GM12864 (cell line): ENCODE measurements around the gene PRAME.

Source experiments
- DNase-seq: peaks from one replicate; pipeline ENCODE4 v3.0.0-alpha.2; 2011; ENCODE audit warnings: low read depth
- H3K4me3 ChIP-seq: 2 replicates; pipeline ENCODE4 v1.5.1; 2011; ENCODE audit warnings: mild to moderate bottlenecking, low read depth, low read length, control low read depth
- TF ChIP-seq, protein P1 (sequence below): IDR thresholded peaks from 2 replicates; pipeline ENCODE4 v1.5.1; 2011; ENCODE audit warnings: low read depth, mild to moderate bottlenecking, moderate library complexity, low read length, control low read depth, inconsistent platforms; ENCODE audit errors: missing control alignments

The PRAME gene

DNA sequence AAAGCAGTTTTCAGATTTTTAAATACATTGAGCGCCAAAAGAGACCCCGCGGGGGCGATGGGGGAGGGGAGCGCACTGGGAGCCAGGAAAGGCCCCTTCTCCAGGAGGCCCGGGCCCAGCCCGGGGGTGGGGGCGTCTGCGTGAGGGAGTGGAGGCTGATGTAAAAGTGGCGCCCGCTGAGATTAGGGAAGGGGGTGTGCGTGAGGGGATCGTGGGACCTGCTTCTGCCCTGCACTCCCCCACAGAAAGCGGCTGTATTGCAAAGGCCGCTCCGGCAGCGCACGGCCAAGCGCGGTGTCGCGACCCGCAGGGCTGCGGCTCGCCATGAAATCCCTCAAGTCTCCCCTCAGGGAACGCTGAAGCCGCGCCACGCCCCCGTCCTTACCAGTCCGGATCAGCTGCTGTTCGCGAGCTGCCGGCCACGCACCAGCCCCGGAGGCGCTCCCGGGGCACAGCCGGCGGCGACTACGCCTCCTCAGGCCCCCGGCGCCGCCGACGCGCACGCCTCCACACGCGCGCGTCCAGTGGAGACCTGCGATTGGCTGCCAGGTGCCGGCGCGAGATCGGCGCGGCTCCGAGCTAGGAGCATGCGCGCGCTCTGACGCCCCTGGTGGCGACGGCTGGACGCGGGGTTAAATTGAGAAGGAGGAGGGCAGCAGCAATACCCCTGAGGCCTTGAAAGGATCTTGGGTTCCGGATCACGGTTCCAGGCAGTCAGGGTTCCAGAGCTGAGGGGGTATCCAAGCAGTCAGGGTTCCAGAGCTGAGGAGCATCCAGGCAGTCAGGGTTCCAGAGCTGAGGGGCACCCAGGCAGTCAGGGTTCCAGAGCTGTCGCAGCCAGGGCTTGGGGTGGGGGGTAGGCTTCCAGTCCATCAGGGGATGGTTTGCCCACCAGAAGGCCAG is 50.5 kb downstream of the PRAME start, which contains the start of gene ZNF280B:
TSS of gene ZNF280B (minus strand) at position 469 of the 903 bp plus-strand sequence. CDS start 19,344 bp downstream, outside the sequence.
- DNase-seq: peak; percentile 54

DNA sequence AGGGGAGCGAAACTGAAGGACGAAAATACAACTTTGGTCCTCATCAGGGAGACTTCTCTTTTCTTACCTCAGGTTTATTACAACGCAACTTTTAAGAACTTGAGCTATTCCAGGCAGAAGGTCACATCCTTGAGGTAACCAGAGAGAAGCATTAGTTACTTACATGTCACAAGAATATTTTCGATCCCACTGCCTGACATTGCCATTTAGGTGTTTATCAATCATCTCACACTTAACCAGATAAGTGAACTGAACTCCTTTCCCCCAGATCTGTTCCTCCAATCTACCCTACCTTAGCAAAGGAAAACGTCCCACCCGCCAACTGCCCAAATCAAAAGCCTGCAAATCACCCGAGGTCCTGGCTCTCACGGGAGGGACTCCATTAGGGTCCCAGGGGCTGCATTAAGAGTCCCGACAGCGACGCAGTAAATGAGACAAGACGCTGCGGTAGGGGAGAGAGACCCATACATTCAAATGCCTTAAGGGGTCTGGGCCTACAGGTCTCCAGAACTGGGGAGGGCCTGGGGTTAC is 51.3 kb downstream of the PRAME start:
- DNase-seq: no peak
- H3K4me3 ChIP-seq: peak overlapping the region; percentile 89
- TF ChIP-seq, protein P1, sequence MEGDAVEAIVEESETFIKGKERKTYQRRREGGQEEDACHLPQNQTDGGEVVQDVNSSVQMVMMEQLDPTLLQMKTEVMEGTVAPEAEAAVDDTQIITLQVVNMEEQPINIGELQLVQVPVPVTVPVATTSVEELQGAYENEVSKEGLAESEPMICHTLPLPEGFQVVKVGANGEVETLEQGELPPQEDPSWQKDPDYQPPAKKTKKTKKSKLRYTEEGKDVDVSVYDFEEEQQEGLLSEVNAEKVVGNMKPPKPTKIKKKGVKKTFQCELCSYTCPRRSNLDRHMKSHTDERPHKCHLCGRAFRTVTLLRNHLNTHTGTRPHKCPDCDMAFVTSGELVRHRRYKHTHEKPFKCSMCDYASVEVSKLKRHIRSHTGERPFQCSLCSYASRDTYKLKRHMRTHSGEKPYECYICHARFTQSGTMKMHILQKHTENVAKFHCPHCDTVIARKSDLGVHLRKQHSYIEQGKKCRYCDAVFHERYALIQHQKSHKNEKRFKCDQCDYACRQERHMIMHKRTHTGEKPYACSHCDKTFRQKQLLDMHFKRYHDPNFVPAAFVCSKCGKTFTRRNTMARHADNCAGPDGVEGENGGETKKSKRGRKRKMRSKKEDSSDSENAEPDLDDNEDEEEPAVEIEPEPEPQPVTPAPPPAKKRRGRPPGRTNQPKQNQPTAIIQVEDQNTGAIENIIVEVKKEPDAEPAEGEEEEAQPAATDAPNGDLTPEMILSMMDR: no peak

More for the DNA sequence above, 50.5 kb downstream of the PRAME start, which contains the start of gene ZNF280B:
- peak within 1 kb of the TSS; percentile 89 for H3K4me3 ChIP-seq
- TF ChIP-seq, protein P1: peak; percentile 84

DNA sequence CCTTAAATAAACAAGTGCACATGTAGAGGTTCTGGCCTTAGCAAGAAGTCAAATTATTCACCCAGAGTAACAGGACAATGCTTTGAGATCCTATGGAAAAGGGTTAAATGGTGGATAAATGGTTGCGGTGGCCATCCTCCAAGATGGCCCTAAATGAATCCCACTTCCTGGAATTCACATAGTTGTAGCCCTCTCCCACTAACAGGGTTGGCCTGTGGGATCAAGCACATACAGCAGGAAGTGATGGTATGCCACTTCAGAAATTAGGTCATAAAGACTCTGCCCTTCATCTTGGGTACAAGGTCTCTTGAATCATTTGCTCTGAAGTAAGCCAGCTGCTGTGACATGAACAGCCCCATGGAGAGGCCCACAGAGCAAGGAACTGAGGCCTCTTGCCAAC is 52.3 kb downstream of the PRAME start:
- H3K4me3 ChIP-seq: no peak overlapping the region
- no peak for DNase-seq
- TF ChIP-seq, protein P1: no peak

DNA sequence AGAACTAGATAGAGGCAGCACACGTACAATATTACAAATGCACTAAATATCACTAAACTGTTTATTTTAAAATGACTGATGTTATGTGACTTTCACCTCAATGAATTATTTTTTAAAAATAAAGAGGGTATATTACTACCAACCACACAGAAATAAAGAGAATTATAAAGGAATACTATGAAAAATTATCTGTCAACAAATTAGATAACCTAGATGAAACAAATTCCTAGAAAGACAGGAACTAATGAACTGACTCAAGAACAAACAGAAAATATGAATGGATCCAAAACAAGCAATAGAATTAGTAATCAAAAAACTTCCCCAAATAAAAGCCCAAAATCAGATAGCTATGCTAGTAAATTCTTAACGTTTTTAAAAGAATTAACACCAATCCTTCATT is 60.8 kb downstream of the PRAME start:
- no peak for DNase-seq
- H3K4me3 ChIP-seq: no peak overlapping the region

More for the DNA sequence above, 60.8 kb downstream of the PRAME start:
- TF ChIP-seq, protein P1: no peak
